Measurements from ENCODE around the gene CHRM2. TPM values are rescaled to one million over a fixed set of nuclear protein-coding genes. Genes with fewer than 3 reads are reported as not detected.

Gene CHRM2
- total RNA-seq, 1 donor from 2014 or later: not detected

DNA sequence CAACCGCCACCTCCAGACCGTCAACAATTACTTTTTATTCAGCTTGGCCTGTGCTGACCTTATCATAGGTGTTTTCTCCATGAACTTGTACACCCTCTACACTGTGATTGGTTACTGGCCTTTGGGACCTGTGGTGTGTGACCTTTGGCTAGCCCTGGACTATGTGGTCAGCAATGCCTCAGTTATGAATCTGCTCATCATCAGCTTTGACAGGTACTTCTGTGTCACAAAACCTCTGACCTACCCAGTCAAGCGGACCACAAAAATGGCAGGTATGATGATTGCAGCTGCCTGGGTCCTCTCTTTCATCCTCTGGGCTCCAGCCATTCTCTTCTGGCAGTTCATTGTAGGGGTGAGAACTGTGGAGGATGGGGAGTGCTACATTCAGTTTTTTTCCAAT, 146.6 kb downstream of the CHRM2 start:
- no peaks in the 10 kb centered on the region for H3K36me3 Mint-ChIP-seq (ENCODE audit: low read depth, unreplicated experiment)
- no peak for TF ChIP-seq CTCF (IDR thresholded peaks at IDR 0.05; ENCODE audit: unreplicated experiment)
- no peak overlapping the region for H3K27ac Mint-ChIP-seq (ENCODE audit: unreplicated experiment)
- H3K4me3 Mint-ChIP-seq (ENCODE audit: unreplicated experiment): no peak overlapping the region
- DNase-seq (ENCODE audit: low spot score): no peak
- no peaks in the 10 kb centered on the region for H3K4me1 Mint-ChIP-seq (ENCODE audit: unreplicated experiment)
- no peaks in the 10 kb centered on the region for H3K27me3 Mint-ChIP-seq (ENCODE audit: unreplicated experiment)
- no peaks in the 10 kb centered on the region for H3K9me3 Mint-ChIP-seq (ENCODE audit: unreplicated experiment)

GRCh38 chr7:137017221-137017620, 148.8 kb downstream of the CHRM2 start:
- no peak for TF ChIP-seq CTCF (IDR thresholded peaks at IDR 0.05; ENCODE audit: unreplicated experiment)
- H3K36me3 Mint-ChIP-seq (ENCODE audit: low read depth, unreplicated experiment): no peaks in the 10 kb centered on the region
- H3K4me3 Mint-ChIP-seq (ENCODE audit: unreplicated experiment): no peak overlapping the region
- H3K27ac Mint-ChIP-seq (ENCODE audit: unreplicated experiment): no peak overlapping the region
- DNase-seq (ENCODE audit: low spot score): no peak
- no peaks in the 10 kb centered on the region for H3K27me3 Mint-ChIP-seq (ENCODE audit: unreplicated experiment)
- H3K4me1 Mint-ChIP-seq (ENCODE audit: unreplicated experiment): no peaks in the 10 kb centered on the region
- H3K9me3 Mint-ChIP-seq (ENCODE audit: unreplicated experiment): no peaks in the 10 kb centered on the region

GRCh38 chr7:137018468-137018867, 150.0 kb downstream of the CHRM2 start:
- DNase-seq (ENCODE audit: low spot score): no peak
- Mint-ChIP-seq H3K27me3 (ENCODE audit: unreplicated experiment) (no peaks in the 10 kb centered on the region), H3K4me1 (ENCODE audit: unreplicated experiment) (no peaks in the 10 kb centered on the region), H3K36me3 (ENCODE audit: low read depth, unreplicated experiment) (no peaks in the 10 kb centered on the region), H3K27ac (ENCODE audit: unreplicated experiment) (no peak overlapping the region), H3K9me3 (ENCODE audit: unreplicated experiment) (no peaks in the 10 kb centered on the region), H3K4me3 (ENCODE audit: unreplicated experiment) (no peak overlapping the region)
- no peak for TF ChIP-seq CTCF (IDR thresholded peaks at IDR 0.05; ENCODE audit: unreplicated experiment)

DNA sequence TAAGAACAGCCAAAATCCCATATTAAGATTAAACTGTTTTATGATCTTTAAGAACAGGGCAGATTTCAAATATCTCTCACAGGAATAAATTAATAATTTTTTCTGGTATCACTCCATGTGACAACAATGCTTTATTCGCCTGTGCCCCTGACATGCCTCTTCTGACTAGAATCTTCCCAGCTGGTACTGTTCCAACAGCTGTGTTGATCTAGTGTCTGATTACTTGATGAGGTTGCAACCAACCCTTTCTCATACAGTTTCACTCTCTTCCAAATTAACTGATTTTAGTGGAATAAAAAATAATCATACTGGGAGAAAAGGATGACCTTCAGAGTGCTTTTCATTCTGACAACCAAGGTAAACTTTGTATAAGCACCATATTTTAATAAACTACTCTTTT, 151.9 kb downstream of the CHRM2 start:
- Mint-ChIP-seq H3K27ac (ENCODE audit: unreplicated experiment) (no peak overlapping the region), H3K27me3 (ENCODE audit: unreplicated experiment) (no peaks in the 10 kb centered on the region), H3K36me3 (ENCODE audit: low read depth, unreplicated experiment) (no peaks in the 10 kb centered on the region), H3K9me3 (ENCODE audit: unreplicated experiment) (no peaks in the 10 kb centered on the region), H3K4me3 (ENCODE audit: unreplicated experiment) (no peak overlapping the region), H3K4me1 (ENCODE audit: unreplicated experiment) (no peaks in the 10 kb centered on the region)
- no peak for TF ChIP-seq CTCF (IDR thresholded peaks at IDR 0.05; ENCODE audit: unreplicated experiment)
- DNase-seq (ENCODE audit: low spot score): no peak

DNA sequence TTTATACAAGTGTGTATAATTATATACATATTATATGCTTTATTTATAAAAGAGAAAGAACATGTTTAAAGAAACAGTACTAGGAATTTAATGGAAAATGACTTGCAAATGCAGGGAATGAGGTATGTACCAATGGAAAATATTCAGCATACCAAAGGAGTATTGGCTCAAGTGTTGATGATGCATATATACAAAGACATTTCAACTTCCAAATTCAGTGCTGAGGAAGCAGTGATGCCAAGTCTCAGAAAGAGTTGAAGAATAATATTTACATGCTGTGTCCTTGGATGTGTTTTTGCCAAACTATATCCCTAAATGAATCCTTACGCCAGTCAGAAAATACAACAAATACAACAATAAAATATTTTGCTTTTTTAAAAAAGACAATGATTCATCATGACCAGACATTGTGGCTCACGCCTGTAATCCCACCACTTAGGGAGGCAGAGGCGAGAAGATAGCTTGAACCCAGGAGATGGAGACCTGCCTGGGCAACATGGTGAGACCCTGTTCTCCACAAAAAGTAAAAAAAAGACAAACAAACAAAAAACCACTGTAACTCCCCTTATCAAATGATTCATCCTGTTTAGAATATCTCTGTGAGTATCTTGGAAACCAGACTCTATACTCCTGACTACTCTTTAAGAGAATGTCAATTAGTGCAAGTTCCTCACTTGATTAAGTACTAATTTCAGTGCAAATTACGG, 157.2 kb downstream of the CHRM2 start:
- no peaks in the 10 kb centered on the region for H3K9me3 Mint-ChIP-seq (ENCODE audit: unreplicated experiment)
- no peak overlapping the region for H3K27ac Mint-ChIP-seq (ENCODE audit: unreplicated experiment)
- no peak overlapping the region for H3K4me3 Mint-ChIP-seq (ENCODE audit: unreplicated experiment)
- DNase-seq (ENCODE audit: low spot score): no peak
- no peaks in the 10 kb centered on the region for H3K4me1 Mint-ChIP-seq (ENCODE audit: unreplicated experiment)
- H3K36me3 Mint-ChIP-seq (ENCODE audit: low read depth, unreplicated experiment): no peaks in the 10 kb centered on the region
- TF ChIP-seq CTCF (IDR thresholded peaks at IDR 0.05; ENCODE audit: unreplicated experiment): no peak
- no peaks in the 10 kb centered on the region for H3K27me3 Mint-ChIP-seq (ENCODE audit: unreplicated experiment)

All from endothelial cell (in vitro differentiated cells).